Cerebellar nuclear complex (tissue), 1 donor: ENCODE results near the gene IRX6.

Source experiments
- DNase-seq, 2 experiments: peaks; one replicate each; lab custom pipeline; 2025; lab: John Stamatoyannopoulos, UW

Gene IRX6

GRCh38 chr16:55323637-55324271, at the start of gene IRX6:
Gene IRX6 (plus strand): TSS chr16:55324203. CDS start chr16:55325092, 889 bp downstream.
- no peak for DNase-seq

- no peak for DNase-seq
Measured at GRCh38 chr16:55274391-55274790, 49.6 kb upstream of the IRX6 start.

GRCh38 chr16:55275167-55275566, 48.8 kb upstream of the IRX6 start:
- DNase-seq = no peak

GRCh38 chr16:55275869-55276268, 48.1 kb upstream of the IRX6 start:
- DNase-seq = no peak

- DNase-seq = no peak
Measured at GRCh38 chr16:55277536-55277935, 46.5 kb upstream of the IRX6 start.

- DNase-seq = no peak
Measured at GRCh38 chr16:55279598-55279997, 44.4 kb upstream of the IRX6 start.

- no peak for DNase-seq
Measured at GRCh38 chr16:55280587-55280986, 43.4 kb upstream of the IRX6 start.

GRCh38 chr16:55282441-55282840, 41.6 kb upstream of the IRX6 start:
- DNase-seq = no peak

- DNase-seq = no peak
Measured at GRCh38 chr16:55283812-55284717, 39.9 kb upstream of the IRX6 start.

GRCh38 chr16:55284718-55285099, 39.3 kb upstream of the IRX6 start:
- DNase-seq = no peak

GRCh38 chr16:55285586-55285985, 38.4 kb upstream of the IRX6 start:
- DNase-seq = no peak

- no peak for DNase-seq
Measured at GRCh38 chr16:55289353-55289752, 34.6 kb upstream of the IRX6 start.

GRCh38 chr16:55291847-55292246, 32.2 kb upstream of the IRX6 start:
- no peak for DNase-seq

- no peak for DNase-seq
Measured at GRCh38 chr16:55292491-55292890, 31.5 kb upstream of the IRX6 start.

GRCh38 chr16:55294129-55294528, 29.9 kb upstream of the IRX6 start:
- no peak for DNase-seq

GRCh38 chr16:55294931-55295342, 29.1 kb upstream of the IRX6 start:
- no peak for DNase-seq

GRCh38 chr16:55297062-55297909, 26.7 kb upstream of the IRX6 start:
- no peak for DNase-seq

- DNase-seq = no peak
Measured at GRCh38 chr16:55297910-55298479, 26.0 kb upstream of the IRX6 start.

GRCh38 chr16:55301385-55302008, 22.5 kb upstream of the IRX6 start:
- DNase-seq = no peak

GRCh38 chr16:55302635-55303034, 21.4 kb upstream of the IRX6 start:
- no peak for DNase-seq

- DNase-seq = no peak
Measured at GRCh38 chr16:55308973-55309372, 15.0 kb upstream of the IRX6 start.

- DNase-seq = no peak
Measured at GRCh38 chr16:55322327-55322726, 1.7 kb upstream of the IRX6 start.
